EH (cell line): ENCODE results near the gene TMEM151A.

Experiments
- DNase-seq: peaks from one replicate; pipeline ENCODE4 v3.0.0-alpha.2; 2015; ENCODE audit warnings: low read depth

The TMEM151A gene

DNA sequence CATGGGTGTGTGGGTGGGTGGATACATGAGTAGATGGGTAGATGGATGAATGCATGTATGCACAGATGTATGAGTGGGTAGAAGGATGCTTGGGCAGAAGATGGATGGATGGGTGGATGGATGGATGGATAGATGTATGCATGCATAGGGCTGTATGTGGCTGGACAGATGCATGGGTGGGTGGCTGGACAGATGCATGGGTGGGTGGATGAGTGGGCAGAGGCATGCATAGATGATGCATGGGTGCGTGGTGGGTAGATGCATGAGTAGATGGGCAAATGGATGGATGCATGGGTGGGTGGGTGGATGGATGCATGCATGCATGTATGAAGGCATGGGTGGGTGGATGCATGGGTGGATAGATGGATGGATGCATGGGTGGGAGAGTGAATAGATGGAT, 32.0 kb downstream of the TMEM151A start:
- DNase-seq = no peak

DNA sequence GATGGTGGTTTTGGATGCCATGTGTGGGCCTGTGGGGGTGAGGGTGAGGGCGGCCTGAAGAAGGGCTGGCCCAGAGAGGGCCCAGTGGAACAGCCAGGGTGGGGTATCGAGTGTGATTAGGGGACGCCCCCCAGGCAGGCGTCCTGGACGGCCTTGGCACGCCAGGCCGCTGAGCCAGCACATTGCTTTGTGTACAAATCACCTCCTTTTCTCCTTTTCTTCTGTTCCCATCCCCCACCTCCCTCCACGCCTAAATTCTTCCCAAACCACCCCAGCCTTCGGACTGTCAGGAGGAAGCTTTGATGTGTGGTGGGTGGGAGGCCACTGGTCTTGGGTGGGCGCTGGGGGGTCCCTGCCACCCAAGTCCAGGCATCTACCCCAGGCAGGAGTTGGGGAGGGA, 33.0 kb downstream of the TMEM151A start:
- DNase-seq = peak; percentile 78

DNA sequence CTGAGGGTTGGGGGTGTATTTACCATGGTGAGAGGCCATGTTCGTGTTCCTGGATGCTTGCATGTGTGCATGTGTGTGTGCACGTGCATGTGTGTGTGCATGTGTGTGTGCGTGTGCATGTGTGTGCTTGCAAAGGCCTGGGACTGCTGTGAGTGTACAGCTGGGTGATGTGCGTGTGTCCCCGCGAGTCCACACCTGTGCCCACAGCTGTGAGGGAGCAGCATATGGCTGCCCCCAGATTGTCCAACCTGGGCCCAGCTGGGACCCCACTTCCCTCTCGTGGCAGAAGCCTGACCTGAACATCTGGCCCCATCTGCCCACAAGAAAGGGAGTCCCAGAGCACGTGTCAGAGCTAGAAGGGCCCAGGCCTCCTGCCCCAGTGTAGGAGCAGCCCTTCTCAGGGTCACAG, 33.6 kb downstream of the TMEM151A start:
- no peak for DNase-seq

DNA sequence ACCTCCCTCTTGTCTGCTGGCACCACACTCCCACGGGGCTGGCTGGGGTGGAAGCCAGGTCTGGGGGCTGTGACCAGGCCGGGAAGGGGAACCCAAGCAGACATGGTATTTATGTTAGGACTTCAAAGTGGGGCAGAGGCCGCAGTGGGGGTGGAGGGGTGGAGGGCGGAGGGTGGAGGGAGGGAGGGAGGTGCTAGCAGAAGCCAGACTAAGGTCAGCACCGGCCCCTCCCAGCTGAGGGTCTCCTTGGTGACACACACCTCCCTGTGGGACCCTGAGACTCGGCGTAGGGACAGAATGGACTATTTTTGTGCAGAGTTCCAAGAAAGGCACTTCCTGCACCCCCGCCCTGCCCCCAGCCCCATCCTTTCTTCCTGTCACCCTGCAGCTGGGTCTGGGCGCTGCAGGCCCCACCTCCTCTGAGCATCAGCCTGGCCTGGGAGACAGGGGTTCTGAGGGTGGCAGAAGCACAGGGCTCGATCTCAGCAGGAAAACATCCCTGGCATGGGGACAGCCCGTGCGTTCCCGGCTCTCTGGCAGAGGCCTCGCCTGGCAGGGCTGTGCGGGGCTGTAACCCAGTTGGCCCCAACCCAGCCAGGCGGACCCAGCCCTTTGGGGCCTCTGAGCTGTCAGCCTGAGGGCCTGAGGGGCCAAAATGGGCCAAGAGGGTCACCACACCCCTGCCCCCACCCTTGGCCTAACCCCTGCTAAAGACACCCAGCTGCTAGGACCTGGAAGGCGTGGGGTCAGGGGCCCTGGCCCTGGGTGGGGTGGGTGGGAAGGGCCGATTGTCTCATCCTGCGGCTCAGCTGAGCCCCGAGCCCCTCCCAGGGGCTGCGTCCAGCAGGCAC, 34.8 kb downstream of the TMEM151A start:
- DNase-seq = peak; percentile 92

DNA sequence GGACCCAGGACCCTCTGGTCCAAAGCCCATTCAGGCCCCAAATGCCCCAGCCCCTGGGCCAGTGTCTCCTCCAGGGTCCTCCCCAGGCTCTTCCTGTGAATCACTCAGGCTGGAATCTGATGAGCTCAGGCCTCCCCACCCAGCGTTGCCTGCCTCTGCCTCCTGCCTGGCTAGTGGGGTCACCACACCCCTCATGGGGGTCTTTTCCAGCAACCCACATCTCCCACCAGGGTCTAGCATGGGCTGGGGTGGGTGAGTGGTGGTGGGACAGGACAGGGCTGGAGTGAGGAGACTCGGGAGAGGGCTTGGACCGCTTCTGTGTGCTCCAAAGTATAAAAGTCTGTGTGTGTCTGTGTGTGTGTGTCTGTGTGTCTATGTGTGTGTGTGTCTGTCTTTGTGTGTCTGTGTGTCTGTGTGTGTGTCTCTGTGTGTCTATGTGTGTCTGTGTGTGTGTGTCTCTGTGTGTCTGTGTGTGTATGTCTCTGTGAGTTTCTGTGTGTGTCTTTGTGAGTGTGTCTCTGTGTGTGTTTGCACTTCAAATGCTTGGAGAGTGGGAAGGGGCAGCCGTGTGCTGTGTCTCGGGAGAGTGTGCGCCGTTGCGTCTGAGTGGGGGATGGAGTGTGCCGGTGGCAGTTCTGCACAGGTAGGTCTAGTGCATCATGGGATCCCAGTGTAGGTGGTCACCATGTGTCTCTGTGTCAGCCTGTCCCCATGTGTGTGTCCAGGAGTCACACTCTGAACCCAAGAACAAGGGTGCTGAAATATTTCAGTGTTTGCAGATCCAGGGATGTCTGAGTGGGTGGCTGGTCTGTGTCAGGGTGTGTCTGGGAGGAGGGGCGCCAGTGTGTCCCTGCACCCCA, 35.7 kb downstream of the TMEM151A start:
- peak; percentile 84 for DNase-seq

DNA sequence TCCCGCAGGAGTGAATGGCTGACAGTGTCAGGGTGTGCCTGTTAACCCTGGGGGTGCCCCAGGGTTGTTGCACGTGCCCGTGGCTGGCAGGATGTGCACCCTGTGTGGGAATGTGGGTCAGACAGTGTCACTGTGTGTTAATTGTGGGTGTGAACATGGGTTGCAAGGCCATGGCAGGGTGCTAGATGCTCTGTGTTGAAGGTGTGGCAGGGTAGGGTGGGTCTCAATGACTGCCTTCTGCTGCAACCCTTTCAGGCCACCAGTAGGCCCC, 36.3 kb downstream of the TMEM151A start:
- DNase-seq = peak; percentile 46

DNA sequence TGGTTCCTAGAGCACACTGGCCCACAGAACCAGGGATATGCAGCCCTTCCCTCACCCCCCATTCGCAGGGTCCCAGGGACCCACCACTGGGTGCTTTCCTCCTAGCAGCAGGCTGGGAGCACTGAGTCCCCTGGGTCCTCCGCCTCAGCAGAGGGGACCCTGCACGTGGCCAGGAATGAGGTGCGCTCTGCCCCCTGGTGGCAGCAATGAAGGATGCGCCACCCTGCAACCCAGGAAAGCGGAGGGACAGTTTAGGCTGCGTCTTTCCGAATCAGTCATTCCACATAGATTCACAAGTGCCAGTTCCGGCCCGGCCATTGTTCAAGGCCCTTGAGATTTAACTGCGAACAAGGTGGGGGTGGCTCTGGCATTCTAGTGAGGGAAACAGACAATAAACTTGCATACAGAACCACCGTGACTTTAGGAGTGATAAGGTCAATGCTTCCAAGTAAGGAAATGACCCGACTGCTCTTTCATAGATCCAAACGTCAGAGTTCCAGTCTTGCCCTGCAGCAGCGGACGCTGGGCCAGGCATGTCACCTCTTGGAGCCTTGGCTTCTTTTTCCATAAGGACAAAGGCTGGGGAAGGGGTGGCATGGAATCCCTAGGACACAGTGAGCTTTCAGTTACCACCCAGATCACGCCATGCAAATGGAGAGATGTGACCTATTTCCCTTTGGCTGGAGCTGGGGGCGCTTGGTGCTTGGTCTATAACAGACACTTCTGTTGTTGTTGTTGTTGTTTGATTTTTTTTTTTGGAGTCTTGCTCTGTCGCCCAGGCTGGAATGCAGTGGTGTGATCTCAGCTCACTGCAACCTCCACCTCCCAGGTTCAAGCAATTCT, 36.8 kb downstream of the TMEM151A start:
- DNase-seq = peak; percentile 85

DNA sequence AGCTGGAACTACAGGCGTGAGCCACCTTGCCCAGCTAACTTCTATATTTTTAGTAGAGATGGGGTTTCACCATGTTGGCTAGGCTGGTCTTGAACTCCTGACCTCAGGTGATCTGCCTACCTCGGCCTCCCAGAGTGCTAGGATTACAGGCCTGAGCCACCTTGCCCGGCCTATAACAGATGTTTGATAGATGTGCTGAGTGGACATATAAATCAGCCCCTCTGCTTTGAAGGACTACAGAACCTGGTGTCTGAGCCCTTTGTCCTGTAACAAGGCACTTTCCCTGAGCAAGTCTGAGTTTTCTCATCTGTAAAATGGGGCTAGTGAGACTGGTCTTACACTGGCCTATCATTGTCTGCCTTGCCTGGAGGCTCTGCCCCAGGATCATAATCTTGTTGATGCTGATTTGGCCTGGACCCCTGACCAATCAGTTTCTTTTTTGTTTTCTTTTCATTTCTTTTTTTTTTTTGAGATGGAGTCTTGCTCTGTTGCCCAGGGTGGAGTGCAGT, 37.5 kb downstream of the TMEM151A start:
- no peak for DNase-seq

DNA sequence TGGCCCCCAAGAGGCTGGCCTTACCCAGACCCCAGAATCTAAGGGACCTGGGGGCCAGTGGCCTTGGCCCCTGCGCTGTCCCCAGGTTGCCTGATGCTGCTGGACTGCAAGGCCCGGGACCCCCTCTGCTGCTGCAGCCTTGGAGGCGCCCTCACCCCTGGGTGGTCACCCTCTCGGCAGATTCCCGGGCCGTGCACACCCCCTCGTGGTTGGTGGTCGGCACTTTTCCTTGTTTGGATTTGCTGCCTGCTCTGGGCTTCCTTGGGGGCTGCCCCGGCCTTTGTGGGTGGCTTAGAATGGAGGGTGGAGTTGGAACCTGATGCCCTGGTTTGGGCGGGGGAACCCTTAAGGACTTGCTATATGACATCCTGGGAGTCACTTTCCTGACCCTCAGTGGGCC, 39.2 kb downstream of the TMEM151A start:
- no peak for DNase-seq

DNA sequence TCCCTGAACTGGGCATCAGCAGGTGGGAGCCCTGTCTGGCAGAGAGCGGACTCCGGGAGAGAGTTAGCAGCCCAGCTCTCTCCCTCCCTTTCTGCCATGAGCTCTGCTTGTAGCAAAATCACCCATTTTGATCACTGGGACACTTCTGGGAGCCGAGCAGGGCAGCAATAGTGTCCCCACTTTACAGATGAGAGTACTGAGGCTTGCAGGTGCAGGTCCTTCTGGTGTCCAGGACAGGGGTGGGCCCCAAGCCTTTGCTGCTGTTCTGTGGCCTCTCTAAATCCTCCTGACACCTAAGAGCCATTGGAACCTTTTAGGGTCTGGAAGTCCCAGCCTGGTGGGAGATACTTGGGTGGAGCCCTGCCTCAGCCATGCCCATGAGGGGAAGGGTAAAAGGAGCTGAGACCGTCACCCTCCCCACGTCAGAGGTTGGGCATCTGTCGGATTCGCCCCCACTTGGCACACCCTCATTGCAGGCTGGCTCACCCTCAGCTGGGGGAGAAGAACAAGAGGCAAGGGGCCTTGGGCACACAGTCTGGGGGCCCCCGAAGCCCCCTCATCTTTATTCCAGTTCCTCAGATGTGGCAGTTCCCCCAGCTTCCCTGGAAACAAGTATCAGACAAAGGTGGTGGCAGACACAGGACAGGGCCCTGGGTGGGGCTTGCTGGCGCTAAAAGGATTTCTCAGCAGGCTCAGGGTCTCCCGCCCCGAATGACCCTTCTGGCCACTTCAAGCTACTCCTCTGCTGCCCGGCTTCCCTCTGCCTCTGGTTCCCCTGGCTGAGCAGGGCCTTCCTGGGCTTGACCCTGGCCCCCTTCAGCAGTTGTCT, 40.1 kb downstream of the TMEM151A start:
- DNase-seq = no peak

DNA sequence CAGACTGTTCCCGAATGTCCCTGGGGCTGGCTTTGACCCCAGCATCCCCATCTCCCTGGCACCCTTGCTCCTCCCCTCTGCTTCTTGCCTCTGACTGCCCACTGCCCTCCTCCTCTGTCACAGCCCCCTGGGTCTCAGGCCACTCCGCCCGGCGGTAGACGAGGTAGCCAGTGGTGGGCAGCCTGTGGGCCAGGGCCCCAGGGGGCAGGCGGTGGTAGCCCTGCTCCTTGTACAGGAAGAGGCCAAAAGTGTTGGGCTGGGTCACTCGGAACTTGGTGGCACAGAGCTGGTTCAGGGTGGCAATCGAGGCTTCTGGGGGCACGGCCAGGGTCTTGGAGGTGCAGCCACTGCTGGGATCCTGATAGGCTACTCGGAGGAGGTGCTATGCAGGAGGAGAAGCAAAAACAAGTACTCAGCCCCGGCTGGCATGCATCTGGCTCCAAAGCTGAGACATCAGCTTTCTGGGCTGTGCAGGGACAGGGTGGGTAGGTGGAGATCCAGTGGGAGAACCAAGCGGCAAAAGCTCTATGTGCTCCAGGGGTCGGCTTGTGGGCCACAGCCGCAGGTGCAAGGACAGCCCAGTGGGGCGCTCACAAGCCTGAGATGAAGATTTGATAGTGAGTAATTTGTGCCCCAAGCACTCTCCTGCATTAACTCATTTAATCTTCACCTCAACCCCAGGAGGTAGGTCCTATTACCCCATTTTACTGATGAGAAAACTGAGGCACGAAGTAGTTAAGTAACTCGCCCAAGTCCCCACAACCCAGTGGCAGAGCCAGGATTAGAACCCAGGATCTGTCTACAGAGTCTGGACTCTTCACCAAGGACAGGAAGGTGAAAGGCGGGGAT, 40.9 kb downstream of the TMEM151A start:
- DNase-seq = no peak

DNA sequence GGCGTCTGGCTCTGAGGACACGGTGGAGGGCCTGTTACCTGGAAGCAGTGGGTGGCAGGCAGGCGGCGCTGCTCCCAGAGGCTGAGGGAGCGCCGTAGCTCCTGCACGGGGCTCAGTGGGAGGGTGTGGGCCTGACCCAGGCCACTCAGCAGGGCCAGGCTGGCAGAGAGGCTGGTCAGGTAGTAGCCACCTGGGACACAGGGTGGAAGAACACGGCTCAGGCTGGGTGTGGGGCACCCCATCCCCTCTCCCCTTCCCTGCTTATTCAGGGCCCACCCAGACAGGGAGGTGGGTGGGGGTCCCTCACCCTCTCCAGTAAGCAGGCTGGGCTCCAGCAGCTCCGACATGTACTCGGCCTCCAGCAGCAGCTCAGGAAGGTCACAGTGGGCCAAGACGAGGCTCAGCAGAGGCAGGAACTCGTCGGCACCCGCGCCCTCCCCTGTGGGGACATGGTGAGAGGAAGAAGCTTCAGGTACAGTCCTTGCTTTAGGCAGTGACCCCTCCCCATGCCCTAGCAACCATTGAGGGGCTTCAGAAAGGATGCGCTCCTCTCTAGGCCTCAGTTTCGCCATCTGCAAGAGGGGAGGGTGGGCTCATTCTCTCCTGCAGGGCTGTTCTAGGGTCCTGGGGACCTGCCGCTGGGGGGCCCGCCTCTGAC, 41.7 kb downstream of the TMEM151A start:
- no peak for DNase-seq

DNA sequence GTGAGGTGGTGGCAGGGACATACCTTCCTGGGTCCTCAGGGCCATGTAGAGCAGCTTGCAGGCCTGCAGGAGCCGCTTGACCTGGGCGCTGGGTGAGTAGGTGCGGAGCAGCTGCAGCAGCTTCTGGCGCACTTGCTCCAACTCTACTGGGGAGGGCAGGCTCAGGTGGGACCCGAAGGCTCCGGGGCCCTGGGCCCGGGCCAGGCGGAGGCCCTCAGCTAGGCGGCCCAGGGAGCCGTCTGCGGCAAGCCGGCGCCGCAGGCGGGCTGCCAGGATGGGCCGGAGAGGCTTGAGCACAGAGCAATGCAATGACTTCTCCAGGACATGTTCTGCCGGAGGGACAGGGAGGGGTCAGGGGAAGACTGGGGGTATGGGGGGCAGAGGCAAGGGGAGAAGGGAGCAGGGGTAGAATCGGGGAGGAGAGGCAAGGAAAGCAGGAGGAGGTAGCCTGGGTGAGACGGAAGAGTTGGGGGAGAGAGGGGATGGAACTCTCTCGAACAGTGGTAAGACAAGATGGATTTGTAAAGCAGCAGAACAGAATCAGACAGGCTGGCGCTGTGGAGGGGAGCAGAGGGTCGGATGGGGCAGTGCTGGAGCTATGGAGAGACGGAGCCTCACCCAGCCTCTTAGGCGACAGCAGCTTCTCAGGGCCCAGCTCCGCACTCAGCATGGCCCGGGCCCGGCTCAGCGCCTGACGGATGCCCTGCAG, 42.4 kb downstream of the TMEM151A start:
- DNase-seq = no peak

DNA sequence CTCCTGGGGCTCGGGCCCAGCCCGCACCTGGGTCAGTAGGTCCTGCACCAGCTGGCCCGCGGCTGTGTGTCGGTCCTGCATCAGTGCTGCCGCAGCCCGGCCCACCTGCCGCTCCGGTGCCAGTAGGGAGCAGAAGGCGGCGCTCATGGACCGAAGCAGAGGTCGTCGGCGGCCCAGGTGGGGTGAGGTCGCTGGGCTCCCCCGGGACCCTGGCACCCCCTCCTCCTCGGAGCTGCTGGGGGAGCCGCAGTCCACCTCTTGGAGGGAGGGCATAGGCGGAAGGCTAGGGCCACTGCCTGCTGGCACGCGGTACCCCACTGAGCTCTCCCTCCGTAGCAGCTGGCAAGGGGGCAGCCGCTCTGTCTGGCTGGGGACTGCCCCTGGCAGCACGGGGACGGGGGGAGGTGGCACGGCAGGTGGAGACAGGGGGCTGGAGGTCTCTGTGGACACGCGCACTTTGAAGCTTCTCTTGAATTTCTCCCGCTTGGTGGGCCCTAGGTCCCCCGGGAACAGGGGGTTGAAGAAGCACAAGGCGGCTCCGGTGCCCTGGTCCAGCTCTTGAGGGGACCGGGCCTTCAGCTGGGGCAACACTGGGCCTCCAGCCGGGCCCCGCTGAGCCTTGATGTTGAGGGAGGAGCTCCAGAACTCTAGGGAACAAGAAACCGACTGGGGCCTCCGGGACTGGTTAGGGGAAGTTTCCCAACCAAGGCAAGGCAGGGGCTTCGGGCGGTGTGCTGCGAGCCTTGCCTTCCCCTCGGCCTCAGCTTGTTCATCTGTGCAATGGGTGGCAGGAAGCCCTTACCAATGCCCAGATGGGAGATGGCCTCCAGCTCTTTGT, 43.1 kb downstream of the TMEM151A start:
- DNase-seq = no peak

DNA sequence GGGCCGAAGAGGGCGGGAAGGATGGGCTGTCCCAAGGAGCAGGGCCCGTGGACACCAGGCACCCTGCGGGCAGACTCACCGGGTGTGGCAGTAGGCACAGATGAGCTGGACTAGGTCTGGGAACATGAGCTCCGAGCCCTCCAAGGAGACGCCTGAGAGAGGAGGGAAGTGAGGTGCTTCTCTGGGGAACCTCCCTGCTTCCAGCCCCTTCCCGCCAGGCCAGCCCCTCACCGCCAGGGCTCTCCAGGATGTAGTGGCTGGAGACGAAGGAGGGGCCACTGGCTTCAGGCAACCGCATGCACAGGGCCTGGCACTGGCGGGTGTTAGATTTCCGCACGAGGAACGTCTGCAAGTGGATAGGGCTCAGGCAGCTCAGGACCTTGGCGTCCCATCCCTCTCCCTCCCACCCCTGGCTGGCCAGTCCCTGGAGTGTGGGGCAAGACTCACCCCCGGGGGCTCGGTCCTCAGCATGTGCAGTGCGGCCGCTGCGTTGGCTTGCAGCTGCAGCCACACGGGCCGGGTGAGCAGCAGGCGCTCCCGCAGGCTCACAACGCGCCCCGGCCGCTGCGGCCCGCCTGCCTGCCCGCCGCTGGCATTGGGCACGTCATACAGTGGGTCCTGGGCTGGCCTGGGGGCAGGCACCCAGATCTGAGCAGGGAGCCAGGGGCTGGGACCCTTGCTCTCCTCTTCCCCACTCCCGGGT, 44.0 kb downstream of the TMEM151A start:
- DNase-seq = peak; percentile 81

DNA sequence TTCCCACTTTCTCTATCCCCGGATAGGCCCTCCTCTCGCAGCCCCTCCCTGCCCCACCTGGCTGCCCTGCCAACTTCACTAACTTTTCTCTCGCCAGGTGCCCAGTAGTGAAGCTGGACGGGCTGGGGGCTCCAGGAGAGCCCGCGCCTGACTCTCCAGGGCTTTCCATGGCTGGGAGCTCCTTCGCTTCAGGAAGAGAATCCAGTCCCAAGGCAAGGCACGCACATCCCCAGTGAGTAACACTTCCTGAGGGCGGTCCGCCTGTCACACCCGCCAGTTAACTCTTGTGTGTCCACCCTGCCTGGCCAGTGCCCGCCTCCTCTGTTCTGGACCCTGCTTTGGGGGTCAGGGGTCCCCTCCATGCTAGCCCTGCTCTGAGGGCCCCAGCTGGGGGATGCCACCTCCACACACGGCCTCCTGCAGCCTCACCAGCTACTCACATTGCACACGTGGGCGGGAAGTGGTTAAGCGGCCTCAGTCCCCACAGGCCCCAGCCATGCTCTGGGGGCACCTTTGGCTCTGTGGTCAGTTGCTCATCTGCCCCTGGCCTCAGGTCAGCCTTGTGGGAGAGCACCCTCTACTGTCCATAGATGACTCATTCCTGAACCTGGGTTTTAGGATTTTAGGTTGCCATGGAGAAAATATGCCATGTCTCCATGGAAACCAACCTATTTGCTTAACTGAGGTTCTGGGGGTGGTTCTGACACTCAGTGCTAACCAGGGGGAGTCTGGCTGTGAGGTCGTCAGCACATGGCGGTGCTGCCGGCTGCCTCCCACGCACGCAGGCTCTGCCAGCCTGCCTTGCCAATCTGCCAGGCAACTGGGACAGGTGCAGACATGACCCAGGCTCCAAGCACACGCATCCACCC, 44.8 kb downstream of the TMEM151A start, which contains the start of gene RIN1:
TSS of gene RIN1 (minus strand) at position 201 of the 869 bp plus-strand sequence. CDS start at position 169, 32 bp downstream.
- DNase-seq = peak; percentile 98
